ENCODE measurements around the gene SERGEF.

Gene SERGEF

DNA sequence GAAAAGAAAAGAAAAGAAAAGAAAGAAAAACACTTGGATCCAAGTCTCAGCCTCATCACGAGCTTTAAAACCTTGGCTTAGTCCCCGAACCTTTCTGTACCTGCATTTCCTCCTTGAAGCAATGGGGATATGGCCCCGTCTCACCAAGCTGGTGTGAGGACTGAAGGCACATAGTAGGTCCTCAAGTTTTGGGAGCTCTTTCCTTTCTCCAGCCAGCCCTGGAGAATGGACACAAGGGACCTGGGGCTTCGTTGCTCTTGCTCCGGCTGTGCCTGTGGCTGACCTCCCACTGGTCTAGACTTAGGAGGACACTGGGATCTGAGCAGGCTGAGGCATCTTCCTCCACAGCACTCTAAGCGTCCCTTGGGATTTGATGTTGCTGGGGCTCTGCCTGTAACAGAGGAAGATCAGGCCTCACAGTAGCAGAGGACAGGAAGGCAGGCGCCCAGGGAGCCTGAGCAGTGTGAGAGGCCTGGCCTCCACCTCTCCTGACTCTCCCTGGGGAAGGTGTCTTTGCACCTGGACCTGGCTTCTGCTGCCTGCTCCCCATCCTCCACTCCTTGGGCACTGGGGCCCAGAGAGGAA lies 245.5 kb downstream of the SERGEF start:
- Histone ChIP-seq H3K4me2 (ENCODE audit: low read depth, low read length) (no peak overlapping the region), H3K27ac (ENCODE audit: low read length) (no peak overlapping the region), H3K9ac (ENCODE audit: low read length) (no peak overlapping the region), H3K4me1 (ENCODE audit: low read length) (no peaks in the 10 kb centered on the region), H2AFZ (ENCODE audit: low read length) (no peak overlapping the region), H3K9me2 (replicated peaks; ENCODE audit: insufficient read depth, low read length) (no peaks in the 10 kb centered on the region), H3K36me3 (replicated peaks; ENCODE audit: insufficient read depth, low read length) (no peaks in the 10 kb centered on the region), H3K9me3 (replicated peaks; ENCODE audit: insufficient read depth, low read length) (no peaks in the 10 kb centered on the region), H3K27me3 (replicated peaks; ENCODE audit: insufficient read depth, low read length) (peaks cover under 1% of the 10 kb centered on the region; the same call in 1 of the 2 replicates), H4K20me1 (ENCODE audit: insufficient read depth, low read length) (no peaks in the 10 kb centered on the region), H3K79me2 (ENCODE audit: low read length) (no peaks in the 10 kb centered on the region), H3F3A (ENCODE audit: insufficient read depth, low read length) (no peaks in the 10 kb centered on the region), H3K4me3 (ENCODE audit: low read length) (no peak overlapping the region)
- TF ChIP-seq EZH2phosphoT487 (IDR thresholded peaks at IDR 0.05; ENCODE audit: low read length) = no peak
- TF ChIP-seq, protein P1, sequence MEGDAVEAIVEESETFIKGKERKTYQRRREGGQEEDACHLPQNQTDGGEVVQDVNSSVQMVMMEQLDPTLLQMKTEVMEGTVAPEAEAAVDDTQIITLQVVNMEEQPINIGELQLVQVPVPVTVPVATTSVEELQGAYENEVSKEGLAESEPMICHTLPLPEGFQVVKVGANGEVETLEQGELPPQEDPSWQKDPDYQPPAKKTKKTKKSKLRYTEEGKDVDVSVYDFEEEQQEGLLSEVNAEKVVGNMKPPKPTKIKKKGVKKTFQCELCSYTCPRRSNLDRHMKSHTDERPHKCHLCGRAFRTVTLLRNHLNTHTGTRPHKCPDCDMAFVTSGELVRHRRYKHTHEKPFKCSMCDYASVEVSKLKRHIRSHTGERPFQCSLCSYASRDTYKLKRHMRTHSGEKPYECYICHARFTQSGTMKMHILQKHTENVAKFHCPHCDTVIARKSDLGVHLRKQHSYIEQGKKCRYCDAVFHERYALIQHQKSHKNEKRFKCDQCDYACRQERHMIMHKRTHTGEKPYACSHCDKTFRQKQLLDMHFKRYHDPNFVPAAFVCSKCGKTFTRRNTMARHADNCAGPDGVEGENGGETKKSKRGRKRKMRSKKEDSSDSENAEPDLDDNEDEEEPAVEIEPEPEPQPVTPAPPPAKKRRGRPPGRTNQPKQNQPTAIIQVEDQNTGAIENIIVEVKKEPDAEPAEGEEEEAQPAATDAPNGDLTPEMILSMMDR (IDR thresholded peaks at IDR 0.05; ENCODE audit: low read length) = no peak
- DNase-seq = no peak

DNA sequence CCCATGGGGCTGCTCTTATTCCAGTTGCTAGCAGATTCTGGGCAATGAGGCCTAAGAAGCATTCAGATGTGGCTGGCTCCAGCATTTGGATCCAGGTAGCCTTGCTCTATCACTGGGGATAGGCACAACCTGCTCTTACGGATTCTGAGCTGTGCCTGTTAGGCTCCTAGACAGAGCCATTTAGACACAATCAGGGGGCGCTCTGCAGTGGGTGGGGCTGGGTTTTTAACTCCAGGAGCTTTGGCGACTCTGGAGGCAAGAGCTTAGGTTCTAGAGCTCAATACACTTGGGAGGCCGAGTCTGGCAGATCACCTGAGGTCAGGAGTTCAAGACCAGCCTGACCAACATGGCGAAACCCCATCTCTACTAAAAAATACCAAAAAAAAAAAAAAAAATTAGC lies 246.3 kb downstream of the SERGEF start:
- Histone ChIP-seq H3K4me2 (ENCODE audit: low read depth, low read length) (no peak overlapping the region), H3K27ac (ENCODE audit: low read length) (no peak overlapping the region), H3K4me3 (ENCODE audit: low read length) (no peak overlapping the region), H3K27me3 (replicated peaks; ENCODE audit: insufficient read depth, low read length) (no peaks in the 10 kb centered on the region; the same call in 1 of the 2 replicates), H4K20me1 (ENCODE audit: insufficient read depth, low read length) (no peaks in the 10 kb centered on the region), H3K4me1 (ENCODE audit: low read length) (no peaks in the 10 kb centered on the region), H3K9me2 (replicated peaks; ENCODE audit: insufficient read depth, low read length) (no peaks in the 10 kb centered on the region), H2AFZ (ENCODE audit: low read length) (no peak overlapping the region), H3K9me3 (replicated peaks; ENCODE audit: insufficient read depth, low read length) (no peaks in the 10 kb centered on the region), H3F3A (ENCODE audit: insufficient read depth, low read length) (no peaks in the 10 kb centered on the region), H3K79me2 (ENCODE audit: low read length) (no peaks in the 10 kb centered on the region), H3K36me3 (replicated peaks; ENCODE audit: insufficient read depth, low read length) (no peaks in the 10 kb centered on the region), H3K9ac (ENCODE audit: low read length) (no peak overlapping the region)
- no peak for DNase-seq
- TF ChIP-seq, protein P1 (IDR thresholded peaks at IDR 0.05; ENCODE audit: low read length) = no peak
- TF ChIP-seq EZH2 (optimal IDR thresholded peaks at IDR 0.05; ENCODE audit: low read depth, low read length) = no peak
- TF ChIP-seq EZH2phosphoT487 (IDR thresholded peaks at IDR 0.05; ENCODE audit: low read length) = no peak

DNA sequence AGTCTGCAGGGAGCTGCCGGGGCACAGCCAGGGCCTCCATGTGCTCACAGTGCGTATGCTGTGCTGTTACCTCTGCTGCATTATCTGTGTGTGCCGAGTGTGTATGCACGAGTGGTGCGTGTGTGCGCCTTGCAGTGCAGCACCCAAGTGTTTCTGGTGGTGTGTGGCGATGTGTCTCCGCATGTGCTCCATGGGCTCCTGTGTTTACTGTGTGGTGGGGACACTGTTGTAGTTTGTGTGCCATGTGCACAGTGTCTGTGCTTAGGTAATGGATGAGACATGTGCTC lies 246.8 kb downstream of the SERGEF start:
- TF ChIP-seq, protein P1 (IDR thresholded peaks at IDR 0.05; ENCODE audit: low read length) = no peak
- TF ChIP-seq EZH2phosphoT487 (IDR thresholded peaks at IDR 0.05; ENCODE audit: low read length) (no peak), EZH2 (optimal IDR thresholded peaks at IDR 0.05; ENCODE audit: low read depth, low read length) (no peak)
- Histone ChIP-seq H3K27me3 (replicated peaks; ENCODE audit: insufficient read depth, low read length) (no peaks in the 10 kb centered on the region; the same call in 1 of the 2 replicates), H3K4me2 (ENCODE audit: low read depth, low read length) (no peak overlapping the region), H3K4me3 (ENCODE audit: low read length) (no peak overlapping the region), H4K20me1 (ENCODE audit: insufficient read depth, low read length) (no peaks in the 10 kb centered on the region), H3F3A (ENCODE audit: insufficient read depth, low read length) (no peaks in the 10 kb centered on the region), H3K36me3 (replicated peaks; ENCODE audit: insufficient read depth, low read length) (no peaks in the 10 kb centered on the region), H3K27ac (ENCODE audit: low read length) (no peak overlapping the region), H3K4me1 (ENCODE audit: low read length) (no peaks in the 10 kb centered on the region), H2AFZ (ENCODE audit: low read length) (no peak overlapping the region), H3K79me2 (ENCODE audit: low read length) (no peaks in the 10 kb centered on the region), H3K9me2 (replicated peaks; ENCODE audit: insufficient read depth, low read length) (no peaks in the 10 kb centered on the region), H3K9ac (ENCODE audit: low read length) (no peak overlapping the region), H3K9me3 (replicated peaks; ENCODE audit: insufficient read depth, low read length) (no peaks in the 10 kb centered on the region)
- DNase-seq = no peak
